Ovary (tissue), 3 donors: ENCODE data around the gene CYTH1.

Experiments used
- EP300 ChIP-seq: sonication (generic); formaldehyde crosslinking; IDR thresholded peaks from one replicate; pipeline ENCODE4 v1.6.1; 2017; ENCODE audit warnings: antibody characterized with exemption
- POLR2A ChIP-seq: fragments of 450-650 bp; IDR thresholded peaks from one replicate; pipeline ENCODE4 v1.6.1; 2017; ENCODE audit warnings: antibody characterized with exemption, mild to moderate bottlenecking, moderate library complexity
- TF ChIP-seq, protein P1 (sequence below), 3 donors: fragments of 450-650 bp in 2 of 3; fragments of 200-600 bp in 1 of 3; IDR thresholded peaks; one replicate each; pipeline versions ENCODE4 v1.5.1 to v1.8.0; 2016 to 2022; ENCODE audit warnings: antibody characterized with exemption in 3 of 3, mild to moderate bottlenecking in 1 of 3
- donor health status: DM: no; HTN: no; CAD: no.

GRCh38 chr17:78789149-78789662, 7.1 kb upstream of the CYTH1 start:
- TF ChIP-seq, protein P1, sequence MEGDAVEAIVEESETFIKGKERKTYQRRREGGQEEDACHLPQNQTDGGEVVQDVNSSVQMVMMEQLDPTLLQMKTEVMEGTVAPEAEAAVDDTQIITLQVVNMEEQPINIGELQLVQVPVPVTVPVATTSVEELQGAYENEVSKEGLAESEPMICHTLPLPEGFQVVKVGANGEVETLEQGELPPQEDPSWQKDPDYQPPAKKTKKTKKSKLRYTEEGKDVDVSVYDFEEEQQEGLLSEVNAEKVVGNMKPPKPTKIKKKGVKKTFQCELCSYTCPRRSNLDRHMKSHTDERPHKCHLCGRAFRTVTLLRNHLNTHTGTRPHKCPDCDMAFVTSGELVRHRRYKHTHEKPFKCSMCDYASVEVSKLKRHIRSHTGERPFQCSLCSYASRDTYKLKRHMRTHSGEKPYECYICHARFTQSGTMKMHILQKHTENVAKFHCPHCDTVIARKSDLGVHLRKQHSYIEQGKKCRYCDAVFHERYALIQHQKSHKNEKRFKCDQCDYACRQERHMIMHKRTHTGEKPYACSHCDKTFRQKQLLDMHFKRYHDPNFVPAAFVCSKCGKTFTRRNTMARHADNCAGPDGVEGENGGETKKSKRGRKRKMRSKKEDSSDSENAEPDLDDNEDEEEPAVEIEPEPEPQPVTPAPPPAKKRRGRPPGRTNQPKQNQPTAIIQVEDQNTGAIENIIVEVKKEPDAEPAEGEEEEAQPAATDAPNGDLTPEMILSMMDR (IDR thresholded peaks at IDR 0.05), result no peak
- TF ChIP-seq POLR2A, result no peak
- TF ChIP-seq EP300, result no peak
